T1000 (cell line): ENCODE measurements around the gene NLRC5.

Experiments used
- DNase-seq: peaks from one replicate; lab custom pipeline; 2025; ENCODE audit warnings: mixed read lengths; lab: John Stamatoyannopoulos, UW

NLRC5 gene

GRCh38 chr16:57026778-57027062, 37.4 kb downstream of the NLRC5 start:
- no peak for DNase-seq

GRCh38 chr16:57027067-57027466, 37.7 kb downstream of the NLRC5 start:
- DNase-seq: no peak

DNA sequence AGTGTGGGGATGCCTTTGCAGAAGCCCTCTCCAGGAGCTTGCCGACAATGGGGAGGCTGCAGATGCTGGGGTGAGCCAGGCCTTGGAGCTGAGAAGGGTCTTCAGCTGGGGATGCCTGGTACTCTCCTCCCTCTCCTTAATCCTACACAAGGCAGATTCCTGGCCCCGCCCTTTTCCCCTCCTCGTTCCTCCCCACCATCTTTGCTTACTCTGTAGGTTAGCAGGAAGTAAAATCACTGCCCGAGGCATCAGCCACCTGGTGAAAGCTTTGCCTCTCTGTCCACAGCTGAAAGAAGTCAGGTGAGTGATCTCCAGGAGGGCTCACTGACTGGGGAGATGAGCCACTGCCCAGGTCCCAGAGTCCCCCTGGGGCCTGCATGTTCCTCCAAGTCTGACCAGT, 38.7 kb downstream of the NLRC5 start:
- no peak for DNase-seq

- DNase-seq: no peak
These were observed 40.1 kb downstream of the NLRC5 start for GRCh38 chr16:57029161-57030160.

DNA sequence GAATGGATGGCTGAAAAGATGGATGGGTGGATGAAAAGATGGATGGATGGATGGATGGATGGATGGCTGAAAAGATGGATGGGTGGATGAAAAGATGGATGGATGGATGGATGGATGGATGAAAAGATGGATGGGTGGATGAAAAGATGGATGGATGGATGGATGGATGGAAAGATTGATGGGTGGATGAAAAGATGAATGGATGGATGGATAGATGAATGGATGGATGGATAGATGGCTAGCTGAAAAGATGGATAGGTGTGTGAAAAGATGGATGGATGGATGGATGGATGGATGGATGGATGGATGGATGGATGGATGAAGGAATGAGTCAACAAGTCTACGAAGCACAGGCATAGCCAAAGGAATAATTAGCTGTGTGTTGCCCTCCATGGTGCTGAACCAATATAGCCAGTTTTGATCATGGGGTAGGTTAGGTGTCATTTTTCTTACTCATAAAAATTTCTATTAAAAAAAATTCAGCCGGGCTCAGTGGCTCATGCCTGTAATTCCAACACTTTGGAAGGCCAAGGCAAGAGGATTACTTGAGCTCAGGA, 41.1 kb downstream of the NLRC5 start:
- no peak for DNase-seq

DNA sequence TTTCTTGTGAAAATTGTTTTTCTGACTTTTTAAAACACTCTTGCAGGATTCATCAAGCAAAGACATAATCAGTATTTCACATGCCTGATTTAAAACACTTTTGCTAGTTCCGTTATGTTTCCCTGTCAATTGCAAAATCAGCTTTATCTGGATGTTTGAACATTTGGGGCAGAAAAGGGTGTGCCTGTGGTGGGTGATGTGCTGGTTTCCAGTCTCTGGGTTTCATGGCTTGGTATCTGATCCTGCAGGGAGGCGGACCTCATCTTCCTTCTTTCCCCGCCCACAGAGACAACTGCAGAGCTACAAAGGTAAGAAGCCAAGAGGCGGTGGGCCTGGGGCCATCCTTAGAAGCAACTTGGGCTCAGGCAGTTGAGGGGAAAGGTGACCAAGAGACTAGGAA, 41.8 kb downstream of the NLRC5 start:
- no peak for DNase-seq

- no peak for DNase-seq
These were observed 43.0 kb downstream of the NLRC5 start for GRCh38 chr16:57032346-57032745.

DNA sequence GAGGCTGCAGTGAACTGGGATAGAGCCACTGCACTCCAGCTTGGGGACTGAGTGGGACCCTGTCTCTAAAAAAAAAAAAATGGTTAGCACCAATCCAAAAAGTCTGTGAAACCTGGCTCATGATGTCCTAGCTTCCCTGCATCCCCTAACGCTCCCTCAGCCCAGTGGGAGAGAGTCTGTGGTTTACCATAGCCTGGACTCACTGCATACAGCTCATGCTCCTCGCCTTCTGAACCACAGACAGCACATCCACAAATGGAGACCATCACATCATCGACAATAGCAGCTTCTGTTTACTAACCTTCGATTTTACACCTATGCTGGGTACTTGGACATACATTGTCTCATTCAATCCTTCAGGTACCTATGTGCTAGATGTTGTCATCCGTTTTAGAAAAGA, 43.6 kb downstream of the NLRC5 start:
- no peak for DNase-seq

DNA sequence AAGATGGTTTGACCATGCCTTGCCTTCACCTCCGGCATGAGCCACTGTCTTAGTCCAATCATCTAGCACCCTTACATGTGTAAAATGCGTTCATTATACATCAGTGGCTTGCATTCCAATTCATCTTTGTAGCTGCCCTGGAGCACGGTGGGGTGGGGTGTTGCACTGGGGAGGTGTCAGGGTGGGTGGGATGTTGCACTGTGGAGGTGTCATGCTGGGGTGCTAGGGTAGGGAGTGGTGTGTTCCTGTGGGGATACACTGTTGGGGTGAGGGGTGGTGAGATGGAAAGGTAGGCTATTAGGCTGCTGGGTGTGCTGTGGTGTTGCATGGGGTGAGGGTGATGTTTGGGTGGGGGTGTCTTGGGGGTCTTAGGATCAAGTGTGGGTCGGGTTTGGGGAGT, 47.0 kb downstream of the NLRC5 start:
- DNase-seq: no peak

DNA sequence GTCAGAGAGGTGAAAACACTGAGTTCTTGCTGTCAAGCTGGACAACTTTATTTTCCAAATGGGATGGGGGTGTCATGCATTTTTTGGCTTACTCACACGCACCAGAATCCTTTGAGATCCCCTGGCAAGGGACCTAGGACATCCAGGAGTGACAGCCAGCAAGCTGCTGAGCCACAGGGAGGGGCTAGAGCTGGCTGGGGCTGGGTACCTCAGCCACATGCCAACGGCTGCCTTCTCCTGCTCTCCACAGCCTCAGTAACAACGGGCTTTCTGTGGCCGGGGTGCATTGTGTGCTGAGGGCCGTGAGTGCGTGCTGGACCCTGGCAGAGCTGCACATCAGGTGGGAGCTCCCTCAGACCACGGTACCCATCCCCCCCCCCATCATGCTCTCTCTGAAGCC, 47.6 kb downstream of the NLRC5 start:
- no peak for DNase-seq

DNA sequence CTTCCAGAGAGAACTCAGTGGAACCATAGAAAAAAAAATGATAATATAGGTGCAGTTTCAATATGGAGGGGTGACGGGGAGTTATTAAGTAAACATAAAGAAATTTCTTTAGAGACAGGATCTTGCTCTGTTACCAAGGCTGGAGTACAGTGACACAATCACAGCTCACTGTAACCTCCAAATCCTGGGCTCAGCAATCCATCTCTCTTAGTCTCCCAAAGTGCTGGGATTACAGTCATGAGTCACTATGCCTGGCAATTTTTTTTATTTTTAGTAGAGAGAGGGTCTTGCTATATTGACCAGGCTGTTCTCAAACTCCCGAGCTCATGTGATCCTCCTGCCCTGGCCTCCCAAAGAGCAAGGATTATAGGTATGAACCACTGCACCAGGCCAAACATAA, 48.8 kb downstream of the NLRC5 start:
- DNase-seq: no peak

DNA sequence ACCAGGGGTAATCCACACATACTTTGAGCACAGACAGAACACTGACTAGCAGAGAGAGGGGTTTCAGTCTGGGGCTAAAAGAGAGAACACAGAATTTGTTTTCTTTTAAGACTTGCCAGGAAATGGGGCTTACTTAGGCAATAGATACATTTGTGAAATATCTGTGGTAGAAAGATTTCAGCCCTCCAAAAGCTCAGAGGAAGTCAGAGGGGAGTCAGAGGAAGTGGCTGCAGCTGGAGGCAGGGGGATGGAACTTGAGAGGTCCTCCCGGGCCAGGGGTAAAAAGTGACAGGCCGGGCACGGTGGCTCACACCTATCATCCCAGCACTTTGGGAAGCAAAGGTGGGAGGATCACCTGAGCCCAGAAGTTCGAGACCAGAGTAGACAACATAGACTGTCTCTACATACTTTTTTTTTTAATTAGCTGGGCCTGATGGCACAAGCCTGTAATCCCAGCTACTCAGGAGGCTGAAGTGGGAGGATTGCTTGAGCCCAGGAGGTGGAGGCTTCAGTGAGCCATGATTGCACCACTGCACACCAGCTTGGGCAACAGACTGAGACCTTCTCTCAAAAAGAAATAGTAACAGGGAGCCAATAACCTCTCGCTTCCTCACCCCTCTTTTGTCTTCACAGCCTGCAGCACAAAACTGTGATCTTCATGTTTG, 49.9 kb downstream of the NLRC5 start:
- DNase-seq: no peak

DNA sequence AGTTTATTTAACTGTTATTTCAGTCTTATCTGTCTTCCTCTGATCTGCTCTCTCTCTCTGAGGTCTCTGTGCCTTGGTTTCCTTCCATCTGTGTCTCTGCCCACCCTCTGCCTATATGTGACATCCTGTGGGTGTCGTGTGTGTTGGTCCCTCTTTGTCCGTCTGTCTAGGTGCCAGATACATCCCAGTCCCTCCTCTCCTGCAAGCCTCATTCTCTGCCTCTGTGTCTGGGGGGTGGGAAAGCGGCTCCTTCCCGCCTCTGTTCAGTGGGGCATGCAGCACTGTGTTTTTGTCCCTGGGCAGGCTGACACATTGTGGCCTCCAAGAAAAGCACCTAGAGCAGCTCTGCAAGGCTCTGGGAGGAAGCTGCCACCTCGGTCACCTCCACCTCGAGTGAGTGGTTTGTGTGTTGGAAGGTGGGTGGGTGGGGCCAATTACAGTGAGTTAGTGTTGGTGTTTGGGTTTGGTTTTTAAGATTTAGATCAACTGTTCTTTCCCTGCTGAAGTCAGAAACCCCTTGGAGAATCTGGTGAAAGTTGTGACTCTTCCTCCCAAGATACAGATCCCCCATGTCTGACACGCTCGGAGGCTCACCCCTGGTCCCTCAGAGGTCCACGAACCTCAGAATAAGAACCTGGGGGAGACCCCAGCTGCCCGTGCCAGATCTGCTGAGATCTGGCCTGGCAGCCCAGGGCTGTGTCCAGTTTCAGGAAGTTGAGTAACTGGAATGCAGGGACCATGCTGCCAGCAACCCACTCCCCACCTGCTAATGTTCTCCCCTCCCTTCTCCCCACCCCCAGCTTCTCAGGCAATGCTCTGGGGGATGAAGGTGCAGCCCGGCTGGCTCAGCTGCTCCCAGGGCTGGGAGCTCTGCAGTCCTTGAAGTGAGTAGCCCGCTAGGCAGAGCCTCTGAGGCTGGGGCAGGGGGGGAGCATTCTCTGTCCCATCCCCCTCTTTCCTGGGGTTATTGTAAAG, 52.1 kb downstream of the NLRC5 start:
- DNase-seq: no peak

DNA sequence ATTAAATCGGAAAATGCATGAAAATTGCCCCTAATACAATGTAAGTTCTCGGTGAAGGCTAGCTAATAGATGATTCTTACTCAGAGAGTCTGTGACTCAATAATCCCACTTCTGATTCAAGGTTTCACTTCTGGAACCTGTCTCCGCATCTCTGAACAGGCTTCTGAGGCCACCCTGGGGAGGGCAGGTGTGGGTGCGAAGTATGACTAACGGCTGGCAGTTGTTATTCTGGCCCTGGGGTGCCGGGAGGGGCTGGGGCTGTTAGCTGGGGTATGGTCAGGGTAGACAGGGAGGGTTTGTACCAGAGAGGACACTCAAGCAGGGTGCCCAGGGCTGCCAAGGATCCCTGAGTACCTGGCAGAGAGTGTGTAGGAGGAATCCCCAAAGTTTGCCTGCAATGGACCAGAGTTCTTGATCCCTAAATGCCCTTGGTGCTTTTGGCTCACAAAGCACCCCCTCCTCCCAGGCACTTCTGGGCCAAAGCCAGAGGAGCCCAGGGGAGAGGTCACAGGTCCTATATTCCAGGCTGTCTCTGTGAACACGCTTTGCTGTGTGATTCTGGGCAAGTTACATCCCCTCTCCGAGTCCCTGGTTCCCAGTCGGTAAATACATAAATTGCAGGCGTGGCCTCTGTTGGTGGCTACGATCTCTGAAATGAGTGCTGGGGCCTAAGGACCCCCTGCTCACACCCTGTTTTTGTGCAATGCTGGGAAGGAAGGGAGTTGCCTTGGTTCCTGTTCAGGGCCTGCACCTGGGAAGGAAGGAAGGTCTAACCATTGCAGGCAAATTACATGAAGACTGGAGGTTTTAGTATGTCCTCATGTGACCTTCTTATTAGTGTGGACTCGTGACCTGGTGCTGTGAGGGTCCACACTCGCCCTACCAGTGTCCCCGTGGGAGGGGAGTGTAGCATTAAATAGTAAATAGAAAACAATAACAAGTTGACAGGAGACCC, 53.1 kb downstream of the NLRC5 start:
- DNase-seq: no peak

GRCh38 chr16:57043248-57043647, 53.9 kb downstream of the NLRC5 start:
- DNase-seq: no peak

DNA sequence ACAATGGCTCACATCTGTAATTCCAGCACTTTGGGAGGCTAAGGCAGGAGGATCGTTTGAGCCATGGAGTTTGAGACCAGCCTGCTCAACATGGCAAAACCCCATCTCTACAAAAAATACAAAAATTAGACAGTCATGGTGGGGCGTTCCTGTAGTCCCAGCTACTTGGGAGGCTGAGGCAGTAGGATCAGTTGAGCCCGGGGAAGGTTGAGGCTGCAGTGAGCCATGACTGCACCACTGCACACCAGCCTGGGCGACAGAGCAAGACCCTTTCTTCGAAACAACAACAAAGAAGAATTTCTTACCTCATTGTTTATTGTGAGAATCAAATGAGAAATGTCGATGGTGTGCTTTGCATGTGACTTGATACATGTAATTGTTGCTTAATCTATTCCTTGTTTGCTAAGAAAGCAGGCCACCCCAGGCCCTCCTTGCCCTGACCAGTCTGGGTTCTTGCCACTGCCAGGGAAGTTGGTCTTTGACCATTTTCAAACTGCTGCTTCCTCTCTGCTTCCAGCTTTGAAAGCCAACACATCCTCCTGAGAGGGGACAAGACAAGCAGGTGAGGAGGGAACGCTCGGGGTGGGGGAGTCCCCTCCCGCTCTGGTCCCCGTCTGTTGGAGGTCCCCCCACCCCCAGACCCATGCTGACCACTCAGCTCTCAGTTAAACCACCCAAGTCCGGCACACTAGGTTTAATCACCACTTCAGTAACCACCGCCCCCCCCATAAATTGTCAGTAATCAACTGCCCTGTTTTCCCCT, 55.8 kb downstream of the NLRC5 start:
- no peak for DNase-seq

DNA sequence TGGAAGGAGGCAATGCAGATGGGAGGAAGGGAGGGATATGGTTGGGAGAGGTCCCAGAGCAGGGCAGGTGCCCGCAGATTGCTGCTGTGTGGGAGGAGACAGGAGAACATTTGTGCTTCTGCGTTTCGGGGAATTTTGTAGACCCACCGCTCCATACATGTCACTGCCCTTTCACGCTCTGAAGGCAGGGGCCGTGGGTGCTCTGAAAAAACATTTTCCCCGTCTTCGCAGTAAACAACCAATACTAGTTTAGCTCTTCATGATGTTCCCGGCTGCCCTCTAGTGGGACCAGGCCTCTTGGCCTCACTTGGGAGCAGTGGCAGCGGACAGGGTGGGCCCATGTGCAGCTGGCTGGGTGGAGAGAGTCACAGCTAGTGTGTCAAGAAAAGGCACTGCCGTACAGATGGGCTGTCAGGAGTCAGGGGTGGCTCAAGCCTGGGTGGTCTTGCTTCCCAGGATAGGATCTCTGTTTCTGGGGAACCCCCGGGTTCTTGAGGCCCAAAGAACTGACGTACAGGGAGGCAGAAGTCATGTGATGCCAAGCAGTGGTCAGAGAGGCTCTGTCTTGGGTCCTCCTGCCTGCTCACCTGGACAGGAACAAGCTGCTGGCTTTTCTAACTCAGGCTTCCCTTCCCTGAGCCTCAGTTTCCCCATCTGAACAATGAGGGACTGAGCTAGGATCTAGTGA, 56.5 kb downstream of the NLRC5 start:
- no peak for DNase-seq

GRCh38 chr16:57048095-57048494, 58.7 kb downstream of the NLRC5 start:
- DNase-seq: no peak

GRCh38 chr16:57049678-57050077, 60.3 kb downstream of the NLRC5 start:
- no peak for DNase-seq
